K562 (cell line): ENCODE data around the gene OR5AU1.

Experiments
- FOXJ3 ChIP-seq: sonication (generic); formaldehyde crosslinking; IDR thresholded peaks from 2 replicates; pipeline ENCODE4 v1.4.0; 2020; ENCODE audit warnings: mild to moderate bottlenecking, missing genetic modification reagents
- FOXM1 ChIP-seq, 2 experiments: fragments of 450-650 bp in 1 of 2; sonication (generic) in 1 of 2; formaldehyde crosslinking in 1 of 2; IDR thresholded peaks; 2 replicates each; pipeline versions ENCODE4 v1.6.1 to v1.9.0; 2017 to 2022; ENCODE audit warnings: low read depth in 2 of 2, mild to moderate bottlenecking in 2 of 2, missing genetic modification reagents in 1 of 2, moderate library complexity in 1 of 2
- HDAC2 ChIP-seq: fragments of 450-650 bp; IDR thresholded peaks from 2 replicates; pipeline ENCODE4 v1.6.1; 2016; ENCODE audit warnings: mild to moderate bottlenecking
- MAFK ChIP-seq: IDR thresholded peaks from 2 replicates; pipeline ENCODE4 v1.6.1; 2011; ENCODE audit warnings: low read length, improper control_type of control experiment
- NR1H2 ChIP-seq: sonication (generic); formaldehyde crosslinking; IDR thresholded peaks from 2 replicates; pipeline ENCODE4 v1.4.0; 2020; ENCODE audit warnings: mild to moderate bottlenecking, missing genetic modification reagents
- POLR2AphosphoS5 ChIP-seq: IDR thresholded peaks from 2 replicates; pipeline ENCODE4 v1.6.1; 2011; ENCODE audit warnings: mild to moderate bottlenecking, low read depth, low read length, moderate library complexity; ENCODE audit not compliant: control insufficient read depth, insufficient read depth
- SRSF9 ChIP-seq: fragments of 200-400 bp; formaldehyde crosslinking; IDR thresholded peaks from 2 replicates; pipeline ENCODE4 v1.6.1; 2017; ENCODE audit warnings: low read depth, low read length, borderline replicate concordance
- ZNF263 ChIP-seq: sonication (generic); formaldehyde crosslinking; IDR thresholded peaks from 2 replicates; pipeline ENCODE4 v1.8.0; 2022; ENCODE audit warnings: mild to moderate bottlenecking, missing genetic modification reagents, borderline replicate concordance
- ZNF644 ChIP-seq: fragments of 200-800 bp; sonication (Bioruptor generic); IDR thresholded peaks from 2 replicates; pipeline ENCODE4 v1.6.1; 2016; ENCODE audit warnings: low read depth, missing genetic modification characterization, missing compliant biosample characterization
- TF ChIP-seq, protein P1 (sequence below), 2 experiments: IDR thresholded peaks; 2 replicates each; pipeline ENCODE4 v1.6.1; 2011; ENCODE audit warnings: borderline replicate concordance in 1 of 2, control low read depth in 1 of 2, low read depth in 1 of 2, low read length in 1 of 2, mild to moderate bottlenecking in 1 of 2, mixed read lengths in 1 of 2, moderate library complexity in 1 of 2; ENCODE audit not compliant: insufficient read depth in 1 of 2, insufficient read length in 1 of 2, poor library complexity in 1 of 2, severe bottlenecking in 1 of 2; ENCODE audit errors: extremely low read depth in 1 of 2
- TF ChIP-seq, protein P2 (sequence below), 3 experiments: IDR thresholded peaks in 2 of 3; conservative IDR thresholded peaks in 1 of 3; 2 replicates each; pipeline ENCODE4 v1.5.1; 2011 to 2012; ENCODE audit warnings: low read length in 3 of 3, mild to moderate bottlenecking in 3 of 3, control low read depth in 2 of 3, improper control_type of control experiment in 1 of 3, inconsistent platforms in 1 of 3, low read depth in 1 of 3, mixed read lengths in 1 of 3, moderate library complexity in 1 of 3; ENCODE audit not compliant: insufficient read depth in 2 of 3
- TF ChIP-seq, protein P3 (sequence below): fragments of 250-450 bp; sonication (Bioruptor Pico); IDR thresholded peaks from 2 replicates; pipeline ENCODE4 v1.8.0; 2022; ENCODE audit warnings: moderate library complexity, mild to moderate bottlenecking, inconsistent platforms
- TF ChIP-seq, protein P4 (sequence below): IDR thresholded peaks from 3 replicates; pipeline ENCODE4 v1.6.1; 2011; ENCODE audit warnings: borderline replicate concordance, mild to moderate bottlenecking; ENCODE audit not compliant: insufficient read length, insufficient read depth

DNA sequence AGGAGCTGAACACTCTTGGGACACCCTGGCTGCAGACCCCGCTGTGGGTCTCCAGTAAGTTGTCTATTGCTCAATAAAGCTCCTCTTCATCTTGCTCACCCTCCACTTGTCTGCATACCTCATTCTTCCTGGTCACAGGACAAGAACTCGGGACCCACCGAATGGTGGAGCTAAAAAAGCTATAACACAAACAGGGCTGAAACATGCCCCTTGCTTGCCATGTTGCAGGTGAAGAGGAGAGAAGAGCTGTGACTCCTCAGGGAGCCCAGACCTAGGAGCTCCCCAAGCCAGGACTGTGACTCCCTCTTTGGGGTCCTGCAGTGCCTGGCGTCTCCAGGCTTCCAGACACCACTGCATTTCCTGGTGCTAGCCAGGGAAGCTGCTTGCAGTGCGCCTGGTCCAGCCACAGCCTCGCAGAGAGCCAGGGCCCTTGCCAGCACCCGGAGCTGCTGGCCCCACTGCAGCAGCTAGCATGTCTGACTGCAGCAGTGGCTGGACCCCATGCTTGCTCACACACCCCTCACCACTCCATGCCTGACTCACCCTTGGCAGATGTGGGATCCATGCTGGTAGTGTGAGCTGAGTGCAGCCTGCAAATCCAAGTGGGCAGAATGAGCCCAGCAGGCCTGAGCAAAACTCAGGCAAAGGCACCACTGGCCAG is 37.1 kb upstream of the OR5AU1 start:
- no peak for TF ChIP-seq MAFK
- TF ChIP-seq ZNF644 = no peak
- TF ChIP-seq, protein P1, sequence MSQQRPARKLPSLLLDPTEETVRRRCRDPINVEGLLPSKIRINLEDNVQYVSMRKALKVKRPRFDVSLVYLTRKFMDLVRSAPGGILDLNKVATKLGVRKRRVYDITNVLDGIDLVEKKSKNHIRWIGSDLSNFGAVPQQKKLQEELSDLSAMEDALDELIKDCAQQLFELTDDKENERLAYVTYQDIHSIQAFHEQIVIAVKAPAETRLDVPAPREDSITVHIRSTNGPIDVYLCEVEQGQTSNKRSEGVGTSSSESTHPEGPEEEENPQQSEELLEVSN (IDR thresholded peaks at IDR 0.05; ENCODE audit: borderline replicate concordance in 1 of 2, extremely low read depth in 1 of 2, insufficient read depth in 1 of 2, insufficient read length in 1 of 2, low read depth in 1 of 2, low read length in 1 of 2, poor library complexity in 1 of 2, severe bottlenecking in 1 of 2) = no peak
- no peak for TF ChIP-seq FOXM1 (IDR thresholded peaks at IDR 0.05; ENCODE audit: low read depth)
- TF ChIP-seq FOXM1 (CRISPR knock-in tag; IDR thresholded peaks at IDR 0.05; ENCODE audit: low read depth) = no peak
- no peak for TF ChIP-seq SRSF9
- TF ChIP-seq, protein P2, sequence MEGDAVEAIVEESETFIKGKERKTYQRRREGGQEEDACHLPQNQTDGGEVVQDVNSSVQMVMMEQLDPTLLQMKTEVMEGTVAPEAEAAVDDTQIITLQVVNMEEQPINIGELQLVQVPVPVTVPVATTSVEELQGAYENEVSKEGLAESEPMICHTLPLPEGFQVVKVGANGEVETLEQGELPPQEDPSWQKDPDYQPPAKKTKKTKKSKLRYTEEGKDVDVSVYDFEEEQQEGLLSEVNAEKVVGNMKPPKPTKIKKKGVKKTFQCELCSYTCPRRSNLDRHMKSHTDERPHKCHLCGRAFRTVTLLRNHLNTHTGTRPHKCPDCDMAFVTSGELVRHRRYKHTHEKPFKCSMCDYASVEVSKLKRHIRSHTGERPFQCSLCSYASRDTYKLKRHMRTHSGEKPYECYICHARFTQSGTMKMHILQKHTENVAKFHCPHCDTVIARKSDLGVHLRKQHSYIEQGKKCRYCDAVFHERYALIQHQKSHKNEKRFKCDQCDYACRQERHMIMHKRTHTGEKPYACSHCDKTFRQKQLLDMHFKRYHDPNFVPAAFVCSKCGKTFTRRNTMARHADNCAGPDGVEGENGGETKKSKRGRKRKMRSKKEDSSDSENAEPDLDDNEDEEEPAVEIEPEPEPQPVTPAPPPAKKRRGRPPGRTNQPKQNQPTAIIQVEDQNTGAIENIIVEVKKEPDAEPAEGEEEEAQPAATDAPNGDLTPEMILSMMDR (IDR thresholded peaks at IDR 0.05 in 2 of 3, conservative IDR thresholded peaks at IDR 0.05 in 1 of 3; ENCODE audit: insufficient read depth in 2 of 3, low read depth in 1 of 3, low read length in 3 of 3) = no peak
- TF ChIP-seq ZNF263 (CRISPR knock-in tag) = no peak
- no peak for TF ChIP-seq NR1H2 (CRISPR knock-in tag)
- TF ChIP-seq POLR2AphosphoS5 = no peak
- TF ChIP-seq HDAC2 = no peak
- TF ChIP-seq, protein P3, sequence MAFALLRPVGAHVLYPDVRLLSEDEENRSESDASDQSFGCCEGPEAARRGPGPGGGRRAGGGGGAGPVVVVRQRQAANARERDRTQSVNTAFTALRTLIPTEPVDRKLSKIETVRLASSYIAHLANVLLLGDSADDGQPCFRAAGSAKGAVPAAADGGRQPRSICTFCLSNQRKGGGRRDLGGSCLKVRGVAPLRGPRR (CRISPR knock-in tag) = no peak
- TF ChIP-seq FOXJ3 (CRISPR knock-in tag) = no peak
- TF ChIP-seq, protein P4, sequence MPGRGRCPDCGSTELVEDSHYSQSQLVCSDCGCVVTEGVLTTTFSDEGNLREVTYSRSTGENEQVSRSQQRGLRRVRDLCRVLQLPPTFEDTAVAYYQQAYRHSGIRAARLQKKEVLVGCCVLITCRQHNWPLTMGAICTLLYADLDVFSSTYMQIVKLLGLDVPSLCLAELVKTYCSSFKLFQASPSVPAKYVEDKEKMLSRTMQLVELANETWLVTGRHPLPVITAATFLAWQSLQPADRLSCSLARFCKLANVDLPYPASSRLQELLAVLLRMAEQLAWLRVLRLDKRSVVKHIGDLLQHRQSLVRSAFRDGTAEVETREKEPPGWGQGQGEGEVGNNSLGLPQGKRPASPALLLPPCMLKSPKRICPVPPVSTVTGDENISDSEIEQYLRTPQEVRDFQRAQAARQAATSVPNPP = no peak
